Breast epithelium (tissue), 4 donors: ENCODE data around the gene GMDS. TPM values are rescaled to one million over a fixed set of nuclear protein-coding genes. Genes with fewer than 3 reads are reported as not detected.
A peak's percentile ranks its signal among the peaks of the same experiment; 100 is the strongest.

Experiments
- DNase-seq, 2 donors: peaks; one replicate each; pipeline ENCODE4 v3.0.0-alpha.2; 2019; ENCODE audit warnings: low spot score in 2 of 2
- H3K27ac ChIP-seq, 2 donors: fragments of 200-600 bp; sonication (generic) in 1 of 2; one replicate each; pipeline ENCODE4 v1.5.1; 2016 to 2019; ENCODE audit warnings: mild to moderate bottlenecking in 1 of 2
- H3K27me3 ChIP-seq, 2 donors: fragments of 200-600 bp; sonication (generic) in 1 of 2; one replicate each; pipeline versions ENCODE4 v1.5.1 to v1.6.0; 2017 to 2019; ENCODE audit warnings: control low read depth in 1 of 2, mild to moderate bottlenecking in 1 of 2
- H3K36me3 ChIP-seq: fragments of 200-600 bp; one replicate; pipeline ENCODE4 v1.5.1; 2019
- H3K4me1 ChIP-seq, 2 donors: fragments of 200-600 bp; sonication (generic); one replicate each; pipeline ENCODE4 v1.5.1; 2016 to 2019; ENCODE audit warnings: control low read depth in 1 of 2
- H3K4me3 ChIP-seq, 3 donors: fragments of 200-600 bp; sonication (generic); 1 replicate in 2 of 3; 2 replicates in 1 of 3; pipeline ENCODE4 v1.5.1; 2016 to 2019; ENCODE audit warnings: mild to moderate bottlenecking in 3 of 3, moderate library complexity in 2 of 3
- H3K9me3 ChIP-seq, 2 donors: fragments of 200-600 bp; sonication (generic) in 1 of 2; one replicate each; pipeline ENCODE4 v1.5.1; 2016 to 2019; ENCODE audit warnings: control low read depth in 1 of 2
- CTCF ChIP-seq, 3 donors: fragments of 450-650 bp; IDR thresholded peaks; one replicate each; pipeline ENCODE4 v1.5.1; 2016 to 2017; ENCODE audit warnings: antibody characterized with exemption in 3 of 3, mild to moderate bottlenecking in 3 of 3, moderate library complexity in 3 of 3
- POLR2A ChIP-seq: fragments of 450-650 bp; IDR thresholded peaks from one replicate; pipeline ENCODE4 v1.6.1; 2016; ENCODE audit warnings: antibody characterized with exemption, mild to moderate bottlenecking, moderate library complexity
- POLR2AphosphoS5 ChIP-seq, 3 donors: sonication (generic); formaldehyde crosslinking; IDR thresholded peaks; one replicate each; pipeline ENCODE4 v1.6.1; 2017; ENCODE audit warnings: antibody characterized with exemption in 3 of 3
- intact Hi-C: fragments of 100-400 bp; cut with DNase I; formaldehyde crosslinking; loops from one replicate; pipeline ENCODE4 v1.15.1; 2023; ENCODE audit warnings: low total_unique reads
- total RNA-seq, 3 donors: library from RNA; depleted of rRNA; stranded (reverse); fragments of >200 nt; gene quantifications; one replicate each; pipeline ENCODE4 v1.1.0, GENCODE V29; 2016

Gene GMDS
- total RNA-seq, 3 donors from 2014 or later, result 7.5 to 29.2 (median 17.0) TPM

GRCh38 chr6:1612299-1612973, 633.0 kb downstream of the GMDS start:
- no peak for TF ChIP-seq POLR2A
- no peak for TF ChIP-seq POLR2AphosphoS5 (IDR thresholded peaks at IDR 0.05)
- no peak for TF ChIP-seq CTCF (IDR thresholded peaks at IDR 0.05)
- Histone ChIP-seq H3K27ac (peak overlapping the region in 1 of 2 donors; percentile 67), H3K4me3 (peak overlapping the region; percentile 68 to 91 (median 72)), H3K27me3 (peaks cover 0 to 13% of the 10 kb centered on the region in 2 donors), H3K9me3 (no peaks in the 10 kb centered on the region), H3K4me1 (no peaks in the 10 kb centered on the region), H3K36me3 (no peaks in the 10 kb centered on the region)
- DNase-seq, result no peak
- intact Hi-C loops, result loop anchor here (10.0 kb wide), 2 partner anchors 152 to 632 kb away; partner anchors contain the start of gene GMDS

GRCh38 chr6:1611572-1612298, 633.7 kb downstream of the GMDS start:
- Histone ChIP-seq H3K4me3 (peak overlapping the region; percentile 68 to 91 (median 72)), H3K27me3 (peaks cover 0 to 20% of the 10 kb centered on the region in 2 donors), H3K9me3 (no peaks in the 10 kb centered on the region), H3K36me3 (no peaks in the 10 kb centered on the region), H3K4me1 (no peaks in the 10 kb centered on the region), H3K27ac (peak overlapping the region; percentile 67 to 97)
- TF ChIP-seq POLR2A (no peak), CTCF (IDR thresholded peaks at IDR 0.05) (no peak), POLR2AphosphoS5 (IDR thresholded peaks at IDR 0.05) (no peak)
- intact Hi-C loops, result loop anchor here (10.0 kb wide), 2 partner anchors 153 to 633 kb away; partner anchors contain the start of gene GMDS
- no peak for DNase-seq

GRCh38 chr6:1611322-1611571, 634.2 kb downstream of the GMDS start:
- Histone ChIP-seq H3K36me3 (no peaks in the 10 kb centered on the region), H3K4me3 (peak overlapping the region; percentile 68 to 91 (median 72)), H3K4me1 (no peaks in the 10 kb centered on the region), H3K27ac (peak overlapping the region; percentile 91 to 97), H3K9me3 (no peaks in the 10 kb centered on the region), H3K27me3 (peaks cover 0 to 24% of the 10 kb centered on the region in 2 donors)
- intact Hi-C loops, result loop anchor here (10.0 kb wide), 2 partner anchors 154 to 634 kb away; partner anchors contain the start of gene GMDS
- TF ChIP-seq CTCF (IDR thresholded peaks at IDR 0.05), result no peak
- no peak for TF ChIP-seq POLR2AphosphoS5 (IDR thresholded peaks at IDR 0.05)
- TF ChIP-seq POLR2A, result no peak
- DNase-seq, result no peak

GRCh38 chr6:1610497-1611321, 634.7 kb downstream of the GMDS start:
- Histone ChIP-seq H3K27ac (peak overlapping the region; percentile 91 to 97), H3K36me3 (no peaks in the 10 kb centered on the region), H3K4me3 (peak overlapping the region; percentile 68 to 91 (median 72)), H3K9me3 (no peaks in the 10 kb centered on the region), H3K27me3 (peaks cover 0 to 25% of the 10 kb centered on the region in 2 donors), H3K4me1 (no peaks in the 10 kb centered on the region)
- DNase-seq, result no peak
- intact Hi-C loops, result loop anchor here (10.0 kb wide), 2 partner anchors 154 to 634 kb away; partner anchors contain the start of gene GMDS
- TF ChIP-seq POLR2AphosphoS5 (IDR thresholded peaks at IDR 0.05), result no peak
- TF ChIP-seq CTCF (IDR thresholded peaks at IDR 0.05), result no peak
- no peak for TF ChIP-seq POLR2A
